Progenitor cell of endocrine pancreas (in vitro differentiated cells): ENCODE measurements around the gene RNASE12. TPM values are rescaled to one million over a fixed set of nuclear protein-coding genes. Genes with fewer than 3 reads are reported as not detected.
"Not testable (repeated sequence)": the region's sequence is repeated elsewhere in the genome, so short reads cannot be mapped to it uniquely, and the experiment has no call there.

Source experiments
- DNase-seq: peaks from one replicate; pipeline ENCODE4 v3.0.0; 2021; ENCODE audit warnings: low spot score; ENCODE audit not compliant: unreplicated experiment
- H3K27ac Mint-ChIP-seq: 2 replicates; pipeline ENCODE4 v1.8.0; 2021; ENCODE audit warnings: mild to moderate bottlenecking, moderate library complexity, mixed read lengths
- H3K27me3 Mint-ChIP-seq: 2 replicates; pipeline ENCODE4 v1.8.0; 2021; ENCODE audit warnings: mixed read lengths
- H3K36me3 Mint-ChIP-seq: 2 replicates; pipeline ENCODE4 v1.8.0; 2022; ENCODE audit warnings: mixed read lengths; ENCODE audit not compliant: insufficient read depth
- H3K4me1 Mint-ChIP-seq: 2 replicates; pipeline ENCODE4 v1.8.0; 2021; ENCODE audit warnings: low read depth, mixed read lengths
- H3K4me3 Mint-ChIP-seq: 2 replicates; pipeline ENCODE4 v1.8.0; 2021; ENCODE audit warnings: low read depth, mild to moderate bottlenecking, moderate library complexity, mixed read lengths
- H3K9me3 Mint-ChIP-seq: 2 replicates; pipeline ENCODE4 v1.8.0; 2021; ENCODE audit warnings: low read depth, mixed read lengths
- total RNA-seq: library from RNA; stranded (reverse); gene quantifications from 2 replicates; pipeline ENCODE4 v1.2.1, GENCODE V29; 2021
- TF ChIP-seq, protein P1 (sequence below): fragments of 200-600 bp; sonication (generic); IDR thresholded peaks from one replicate; pipeline ENCODE4 v1.5.0; 2021; ENCODE audit warnings: antibody characterized with exemption, mild to moderate bottlenecking; ENCODE audit not compliant: unreplicated experiment

Gene RNASE12
- total RNA-seq, 1 donor from 2014 or later: not detected

DNA sequence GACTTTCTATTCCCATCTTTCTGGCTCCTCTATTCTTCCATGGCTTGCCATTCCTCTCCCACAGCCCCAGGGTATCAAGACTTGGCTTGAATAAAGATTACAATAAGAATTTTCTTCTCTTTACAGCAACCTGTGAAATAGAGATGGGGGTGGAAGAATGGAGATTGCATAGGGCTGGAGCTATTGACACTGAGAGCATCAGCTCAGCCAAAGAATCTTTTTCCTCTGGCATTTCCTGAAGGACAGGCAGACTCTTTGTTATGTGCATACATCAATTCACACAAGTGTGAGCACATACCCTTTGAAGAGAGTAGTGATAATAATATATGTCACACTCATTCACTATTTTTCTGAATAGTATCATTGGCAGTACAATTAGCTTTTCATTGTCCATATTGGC, 8.0 kb downstream of the RNASE12 start:
- Mint-ChIP-seq H3K9me3 (no peaks in the 10 kb centered on the region), H3K27ac (no peak overlapping the region), H3K27me3 (no peaks in the 10 kb centered on the region), H3K4me3 (no peak overlapping the region), H3K4me1 (peaks cover 5% of the 10 kb centered on the region), H3K36me3 (no peaks in the 10 kb centered on the region)
- TF ChIP-seq, protein P1, sequence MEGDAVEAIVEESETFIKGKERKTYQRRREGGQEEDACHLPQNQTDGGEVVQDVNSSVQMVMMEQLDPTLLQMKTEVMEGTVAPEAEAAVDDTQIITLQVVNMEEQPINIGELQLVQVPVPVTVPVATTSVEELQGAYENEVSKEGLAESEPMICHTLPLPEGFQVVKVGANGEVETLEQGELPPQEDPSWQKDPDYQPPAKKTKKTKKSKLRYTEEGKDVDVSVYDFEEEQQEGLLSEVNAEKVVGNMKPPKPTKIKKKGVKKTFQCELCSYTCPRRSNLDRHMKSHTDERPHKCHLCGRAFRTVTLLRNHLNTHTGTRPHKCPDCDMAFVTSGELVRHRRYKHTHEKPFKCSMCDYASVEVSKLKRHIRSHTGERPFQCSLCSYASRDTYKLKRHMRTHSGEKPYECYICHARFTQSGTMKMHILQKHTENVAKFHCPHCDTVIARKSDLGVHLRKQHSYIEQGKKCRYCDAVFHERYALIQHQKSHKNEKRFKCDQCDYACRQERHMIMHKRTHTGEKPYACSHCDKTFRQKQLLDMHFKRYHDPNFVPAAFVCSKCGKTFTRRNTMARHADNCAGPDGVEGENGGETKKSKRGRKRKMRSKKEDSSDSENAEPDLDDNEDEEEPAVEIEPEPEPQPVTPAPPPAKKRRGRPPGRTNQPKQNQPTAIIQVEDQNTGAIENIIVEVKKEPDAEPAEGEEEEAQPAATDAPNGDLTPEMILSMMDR: no peak
- DNase-seq: no peak

DNA sequence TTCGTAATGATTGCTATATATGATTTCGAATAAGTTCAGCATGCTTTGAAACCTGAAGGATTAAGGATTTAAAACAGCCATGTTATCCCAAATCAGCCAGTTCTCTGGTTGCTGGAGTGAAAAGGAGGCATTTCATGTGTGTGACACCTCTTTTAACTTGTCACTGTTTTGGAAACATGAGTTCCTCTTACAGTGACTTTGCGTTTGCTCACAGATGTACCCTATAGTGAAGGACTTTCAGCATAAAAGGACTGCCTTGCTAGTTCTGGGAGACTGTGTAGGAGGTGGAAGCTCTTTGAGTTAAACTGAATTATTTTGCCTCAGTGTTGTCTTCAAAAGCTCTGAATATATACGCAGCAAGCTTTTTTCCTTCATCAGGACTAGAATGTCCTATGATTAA, 10.9 kb downstream of the RNASE12 start:
- Mint-ChIP-seq H3K27me3 (no peaks in the 10 kb centered on the region), H3K27ac (no peak overlapping the region), H3K4me3 (no peak overlapping the region), H3K36me3 (no peaks in the 10 kb centered on the region), H3K9me3 (no peaks in the 10 kb centered on the region), H3K4me1 (peaks cover 10% of the 10 kb centered on the region)
- TF ChIP-seq, protein P1: no peak
- no peak for DNase-seq

DNA sequence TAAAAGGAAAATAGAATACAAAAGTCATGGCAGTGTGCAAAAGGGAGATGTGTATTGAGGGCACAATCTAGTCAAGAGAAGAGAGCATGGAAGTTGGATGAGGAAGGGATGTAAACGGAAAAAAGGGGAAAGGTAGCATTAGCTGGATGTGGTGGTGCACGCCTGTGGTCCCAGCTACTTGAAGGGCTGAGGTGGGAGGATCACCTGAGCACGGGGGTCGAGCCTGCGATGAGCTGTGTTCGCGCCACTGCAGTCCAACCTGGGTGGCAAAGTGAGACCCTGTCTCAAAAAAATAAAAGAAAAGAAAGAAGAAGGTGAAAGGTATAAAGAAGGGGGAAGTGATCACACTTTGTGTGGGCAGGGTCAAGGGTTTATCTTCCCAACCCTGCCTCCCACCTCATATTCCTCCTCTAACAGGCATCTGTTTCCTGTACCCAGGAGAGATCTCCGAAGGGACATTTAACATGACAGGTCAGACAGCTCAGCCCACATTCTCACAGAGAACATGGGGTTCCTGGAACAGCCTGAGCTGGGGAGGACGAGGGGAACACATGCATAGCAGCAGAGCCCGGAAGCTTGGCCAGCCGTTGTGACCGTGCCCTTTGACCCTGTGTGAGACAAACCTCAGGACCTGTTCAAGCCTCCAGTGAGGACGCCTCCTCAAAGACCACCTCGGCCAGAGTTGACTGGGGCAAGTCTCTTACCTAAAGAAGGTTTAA, 12.2 kb downstream of the RNASE12 start:
- Mint-ChIP-seq H3K36me3 (no peaks in the 10 kb centered on the region), H3K27me3 (no peaks in the 10 kb centered on the region), H3K4me1 (peaks cover 11% of the 10 kb centered on the region), H3K9me3 (no peaks in the 10 kb centered on the region), H3K27ac (no peak overlapping the region), H3K4me3 (no peak overlapping the region)
- DNase-seq: no peak
- TF ChIP-seq, protein P1: no peak

DNA sequence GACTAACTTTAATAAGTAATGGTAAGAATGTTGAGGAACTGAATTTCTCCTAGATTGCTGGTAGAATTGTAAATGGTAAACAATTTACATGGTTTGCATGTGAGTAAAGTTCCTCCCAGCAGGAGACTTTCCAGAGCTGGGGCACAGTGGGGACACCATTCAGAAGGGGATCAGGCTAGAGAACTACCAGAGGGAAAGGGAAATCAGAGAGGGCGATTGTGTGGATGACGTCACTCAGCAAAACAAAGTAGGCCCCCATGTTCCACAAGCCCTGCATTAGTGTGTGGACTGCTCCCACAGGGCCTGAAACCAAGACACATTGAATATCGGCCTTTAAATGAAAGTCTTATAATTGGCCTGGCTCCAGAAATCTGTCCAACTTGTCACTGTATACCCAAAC, 12.9 kb downstream of the RNASE12 start:
- DNase-seq: no peak
- H3K9me3 Mint-ChIP-seq: no peaks in the 10 kb centered on the region
- no peak overlapping the region for H3K4me3 Mint-ChIP-seq
- TF ChIP-seq, protein P1: no peak
- no peak overlapping the region for H3K27ac Mint-ChIP-seq
- no peaks in the 10 kb centered on the region for H3K36me3 Mint-ChIP-seq
- H3K27me3 Mint-ChIP-seq: no peaks in the 10 kb centered on the region
- H3K4me1 Mint-ChIP-seq: peaks cover 11% of the 10 kb centered on the region

- DNase-seq, H3K27me3 Mint-ChIP-seq, H3K4me1 Mint-ChIP-seq, H3K4me3 Mint-ChIP-seq, H3K9me3 Mint-ChIP-seq, H3K27ac Mint-ChIP-seq, H3K36me3 Mint-ChIP-seq: not testable (repeated sequence)
Observed at GRCh38 chr14:20572382-20572990, 18.7 kb downstream of the RNASE12 start.

DNA sequence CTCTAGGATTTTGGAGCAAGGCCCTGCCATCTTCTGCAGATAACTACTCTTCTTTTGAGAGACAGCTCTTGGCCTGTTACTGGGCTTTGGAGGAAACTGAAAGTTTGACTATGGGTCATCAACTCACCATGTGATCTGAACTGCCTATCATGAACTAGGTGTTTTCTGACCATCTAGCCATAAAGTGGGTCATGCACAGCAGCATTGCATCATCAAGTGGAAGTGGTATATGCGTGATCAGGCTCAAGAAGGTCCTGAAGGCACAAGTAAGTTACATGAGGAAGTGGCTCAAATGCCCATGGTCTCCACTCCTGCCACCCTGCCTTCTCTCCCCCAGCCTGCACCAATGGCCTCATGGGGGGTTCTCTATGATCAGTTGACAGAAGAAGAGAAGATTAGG, 20.5 kb downstream of the RNASE12 start:
- not testable (repeated sequence) for H3K27ac Mint-ChIP-seq, DNase-seq, H3K27me3 Mint-ChIP-seq

GRCh38 chr14:20569865-20570264, 21.3 kb downstream of the RNASE12 start:
- not testable (repeated sequence) for H3K27me3 Mint-ChIP-seq, H3K4me1 Mint-ChIP-seq, H3K9me3 Mint-ChIP-seq, H3K4me3 Mint-ChIP-seq, H3K27ac Mint-ChIP-seq, DNase-seq, H3K36me3 Mint-ChIP-seq

More for the DNA sequence above, 20.5 kb downstream of the RNASE12 start:
- not testable (repeated sequence) for H3K4me3 Mint-ChIP-seq, H3K9me3 Mint-ChIP-seq, H3K4me1 Mint-ChIP-seq, H3K36me3 Mint-ChIP-seq
